Testis (tissue), 3 donors: Measurements from ENCODE around the gene TNFRSF17. TPM values are rescaled to one million over a fixed set of nuclear protein-coding genes. Genes with fewer than 3 reads are reported as not detected.
"Not testable (repeated sequence)": the region's sequence is repeated elsewhere in the genome, so short reads cannot be mapped to it uniquely, and the experiment has no call there.

Experiments used
- DNase-seq: peaks from one replicate; pipeline ENCODE4 v3.0.0-alpha.2; 2019
- H3K27ac ChIP-seq, 2 donors: fragments of 200-600 bp; sonication (generic); one replicate each; pipeline ENCODE4 v1.5.1; 2019
- H3K27me3 ChIP-seq: fragments of 200-600 bp; sonication (generic); one replicate; pipeline ENCODE4 v1.5.1; 2019
- H3K36me3 ChIP-seq: fragments of 200-600 bp; sonication (generic); one replicate; pipeline ENCODE4 v1.5.1; 2017; ENCODE audit warnings: low read depth; ENCODE audit errors: missing control alignments
- H3K4me1 ChIP-seq: fragments of 200-600 bp; sonication (generic); one replicate; pipeline ENCODE4 v1.5.1; 2019
- H3K4me3 ChIP-seq, 2 donors: fragments of 200-600 bp; sonication (generic); one replicate each; pipeline ENCODE4 v1.5.1; 2017 to 2019
- H3K9me3 ChIP-seq: fragments of 200-600 bp; sonication (generic); one replicate; pipeline ENCODE4 v1.5.1; 2017
- CTCF ChIP-seq, 3 experiments: fragments of 450-650 bp in 2 of 3; fragments of 200-600 bp in 1 of 3; sonication (generic) in 1 of 3; IDR thresholded peaks; one replicate each; pipeline ENCODE4 v1.5.1; 2016 to 2019; ENCODE audit warnings: antibody characterized with exemption in 3 of 3, mild to moderate bottlenecking in 2 of 3, moderate library complexity in 1 of 3
- POLR2A ChIP-seq: fragments of 450-650 bp; IDR thresholded peaks from one replicate; pipeline ENCODE4 v1.6.1; 2017; ENCODE audit warnings: antibody characterized with exemption, mild to moderate bottlenecking, moderate library complexity
- WGBS, 2 donors: methylation state at CpG; one replicate each; pipeline ENCODE4 v1.1.5; 2018; 5-methylcytosine and 5-hydroxymethylcytosine counted together
- intact Hi-C: fragments of 100-400 bp; cut with DNase I; formaldehyde crosslinking; loops from one replicate; pipeline ENCODE4 v1.15.1; 2023; ENCODE audit warnings: low total_unique reads
- polyA plus RNA-seq: library from polyadenylated mRNA; stranded (reverse); fragments of 350-450 nt; fragmentation: Illumina TruSeq; extraction: RNeasy Lipid Tissue Mini Kit (QIAGEN cat#74804); gene quantifications from one replicate; pipeline ENCODE4 v1.2.3, GENCODE V29; 2014; ENCODE audit warnings: low read depth, low replicate concordance; ENCODE audit not compliant: insufficient read depth
- total RNA-seq, 2 donors: library from RNA; depleted of rRNA; stranded (reverse); fragments of >200 nt; gene quantifications; one replicate each; pipeline ENCODE4 v1.2.3, GENCODE V29; 2016

TNFRSF17 gene
- total and polyA plus RNA-seq, 3 donors from 2014 or later, result 3.2 to 5.2 (median 4.3) TPM

GRCh38 chr16:11946433-11946832 lies 18.6 kb upstream of the TNFRSF17 start:
- WGBS, 2 donors, result 75 to 92% methylated on average over 3 of the region's 3 CpGs
- intact Hi-C loops, result no loop called here

GRCh38 chr16:11948819-11949218 lies 16.2 kb upstream of the TNFRSF17 start:
- TF ChIP-seq POLR2A, result no peak
- TF ChIP-seq CTCF (IDR thresholded peaks at IDR 0.05), result no peak
- no peaks in the 10 kb centered on the region for H3K36me3 ChIP-seq
- H3K27ac ChIP-seq, result no peak overlapping the region
- intact Hi-C loops, result no loop called here
- no peaks in the 10 kb centered on the region for H3K27me3 ChIP-seq
- no peak for DNase-seq
- H3K4me1 ChIP-seq, result no peaks in the 10 kb centered on the region
- no peak overlapping the region for H3K4me3 ChIP-seq
- 84 to 91% methylated on average over 5 of the region's 5 CpGs for WGBS, 2 donors
- no peaks in the 10 kb centered on the region for H3K9me3 ChIP-seq

More at GRCh38 chr16:11946433-11946832, 18.6 kb upstream of the TNFRSF17 start:
- H3K4me3 ChIP-seq, result no peak overlapping the region
- TF ChIP-seq POLR2A (no peak), CTCF (IDR thresholded peaks at IDR 0.05) (no peak)
- H3K9me3 ChIP-seq, result no peaks in the 10 kb centered on the region
- no peaks in the 10 kb centered on the region for H3K36me3 ChIP-seq
- no peaks in the 10 kb centered on the region for H3K4me1 ChIP-seq
- DNase-seq, result no peak
- no peak overlapping the region for H3K27ac ChIP-seq
- H3K27me3 ChIP-seq, result no peaks in the 10 kb centered on the region

- DNase-seq, result peak; percentile 58
- H3K4me1 ChIP-seq, result no peaks in the 10 kb centered on the region
- 29 to 37% methylated on average over 4 of the region's 4 CpGs for WGBS, 2 donors
These were observed 15.5 kb upstream of the TNFRSF17 start for GRCh38 chr16:11949527-11949926.

GRCh38 chr16:11950388-11950787 lies 14.6 kb upstream of the TNFRSF17 start:
- H3K4me1 ChIP-seq, result no peaks in the 10 kb centered on the region
- TF ChIP-seq CTCF (IDR thresholded peaks at IDR 0.05) (no peak), POLR2A (no peak)
- H3K27ac ChIP-seq, result no peak overlapping the region
- no peak for DNase-seq
- intact Hi-C loops, result loop anchor here (10.0 kb wide), 1 partner anchor 114 kb away; no protein-coding TSS in a partner anchor
- no peak overlapping the region for H3K4me3 ChIP-seq
- 75 to 77% methylated on average over 5 of the region's 5 CpGs for WGBS, 2 donors
- H3K9me3 ChIP-seq, result no peaks in the 10 kb centered on the region
- H3K36me3 ChIP-seq, result no peaks in the 10 kb centered on the region
- no peaks in the 10 kb centered on the region for H3K27me3 ChIP-seq

More at GRCh38 chr16:11949527-11949926, 15.5 kb upstream of the TNFRSF17 start:
- Histone ChIP-seq H3K27me3 (no peaks in the 10 kb centered on the region), H3K4me3 (no peak overlapping the region), H3K9me3 (no peaks in the 10 kb centered on the region), H3K36me3 (no peaks in the 10 kb centered on the region), H3K27ac (no peak overlapping the region)
- TF ChIP-seq POLR2A, result no peak
- TF ChIP-seq CTCF (IDR thresholded peaks at IDR 0.05), result peak in 1 of 3 experiments; percentile 12
- intact Hi-C loops, result no loop called here

- not testable (repeated sequence) for H3K4me1 ChIP-seq, H3K27ac ChIP-seq, H3K9me3 ChIP-seq, H3K4me3 ChIP-seq, DNase-seq, H3K36me3 ChIP-seq, H3K27me3 ChIP-seq
- WGBS, 2 donors, result 90 to 94% methylated on average over 6 to 8 of the region's 8 CpGs
- intact Hi-C loops, result loop anchor here (10.0 kb wide), 1 partner anchor 111 kb away; no protein-coding TSS in a partner anchor
These were observed 11.4 kb upstream of the TNFRSF17 start for GRCh38 chr16:11953576-11953975.
